Keratinocyte (primary cell): Measurements from ENCODE around the gene GALNT2. TPM values are rescaled to one million over a fixed set of nuclear protein-coding genes. Genes with fewer than 3 reads are reported as not detected.

Experiments used
- DNase-seq: peaks from one replicate; pipeline ENCODE4 v3.0.0-alpha.2; 2011; ENCODE audit warnings: low read depth, missing footprints, low spot score
- FAIRE-seq: peaks from 2 replicates; lab custom pipeline; 2011; peaks lifted over from hg19 to GRCh38; lab: Jason Lieb, UNC
- H2AFZ ChIP-seq: 2 replicates; pipeline ENCODE4 v1.6.0; 2012; ENCODE audit warnings: low read length, control low read depth, inconsistent platforms; ENCODE audit not compliant: control insufficient read depth
- H3K27ac ChIP-seq: 2 replicates; pipeline ENCODE4 v1.5.1; 2011; ENCODE audit warnings: low read length; ENCODE audit not compliant: control insufficient read depth, insufficient read depth
- H3K27me3 ChIP-seq: 3 replicates; pipeline ENCODE4 v1.6.0; 2011; ENCODE audit warnings: low read length; ENCODE audit not compliant: control insufficient read depth, insufficient read depth; ENCODE audit errors: extremely low read depth
- H3K36me3 ChIP-seq, 2 experiments: 2 replicates in 1 of 2; 3 replicates in 1 of 2; pipeline ENCODE4 v1.5.1; 2011; ENCODE audit warnings: low read length in 2 of 2, mild to moderate bottlenecking in 1 of 2; ENCODE audit not compliant: control insufficient read depth in 2 of 2, insufficient read depth in 2 of 2; ENCODE audit errors: extremely low read depth in 1 of 2
- H3K4me1 ChIP-seq: 3 replicates; pipeline ENCODE4 v1.5.1; 2011; ENCODE audit warnings: low read length; ENCODE audit not compliant: control insufficient read depth, insufficient read depth; ENCODE audit errors: extremely low read depth
- H3K4me2 ChIP-seq: 3 replicates; pipeline ENCODE4 v1.6.0; 2011; ENCODE audit warnings: low read depth, low read length; ENCODE audit not compliant: control insufficient read depth, insufficient read depth; ENCODE audit errors: extremely low read depth
- H3K4me3 ChIP-seq, 3 experiments: fragments of 200-600 bp in 1 of 3; sonication (generic) in 1 of 3; 2 replicates in 2 of 3; 3 replicates in 1 of 3; pipeline ENCODE4 v1.5.1; 2011 to 2016; ENCODE audit warnings: low read length in 3 of 3, mild to moderate bottlenecking in 3 of 3, control low read depth in 2 of 3, inconsistent platforms in 1 of 3, low read depth in 1 of 3, mixed read lengths in 1 of 3, mixed run types in 1 of 3, moderate library complexity in 1 of 3; ENCODE audit not compliant: control insufficient read depth in 2 of 3, insufficient read depth in 2 of 3; ENCODE audit errors: extremely low read depth in 1 of 3
- H3K79me2 ChIP-seq: 2 replicates; pipeline ENCODE4 v1.6.0; 2012; ENCODE audit warnings: low read length; ENCODE audit not compliant: control insufficient read depth, insufficient read depth
- H3K9ac ChIP-seq: 3 replicates; pipeline ENCODE4 v1.6.0; 2011; ENCODE audit warnings: low read length; ENCODE audit not compliant: control insufficient read depth, insufficient read depth; ENCODE audit errors: extremely low read depth
- H3K9me1 ChIP-seq: 3 replicates; pipeline ENCODE4 v1.6.0; 2011; ENCODE audit warnings: low read length; ENCODE audit not compliant: control insufficient read depth, insufficient read depth; ENCODE audit errors: extremely low read depth
- H3K9me3 ChIP-seq: 2 replicates; pipeline ENCODE4 v1.5.1; 2012; ENCODE audit warnings: low read depth, low read length; ENCODE audit not compliant: control insufficient read depth
- H4K20me1 ChIP-seq: 3 replicates; pipeline ENCODE4 v1.6.0; 2011; ENCODE audit warnings: low read length; ENCODE audit not compliant: control insufficient read depth, insufficient read depth; ENCODE audit errors: extremely low read depth
- EZH2 ChIP-seq: IDR thresholded peaks from one replicate; pipeline ENCODE4 v1.6.1; 2012; ENCODE audit warnings: inconsistent platforms, mild to moderate bottlenecking, low read length, moderate library complexity
- dilution Hi-C: fragments of 300-500 bp; cut with MboI; formaldehyde crosslinking; loops from one replicate; pipeline ENCODE4 v1.7.0; 2020; ENCODE audit warnings: low sequenced_read_pairs; ENCODE audit not compliant: extremely low pct_ligation_motif_present
- polyA plus RNA-seq, 5 experiments: library from polyadenylated mRNA; depleted of rRNA in 3 of 5; stranded (reverse) in 3 of 5; stranded (forward) in 1 of 5; unstranded in 1 of 5; fragments of >200 nt; gene quantifications; 1 replicate in 1 of 5; 2 replicates in 3 of 5; 3 replicates in 1 of 5; pipeline versions ENCODE4 v1.2.1 to v1.2.3, GENCODE V29; 2011 to 2012; ENCODE audit warnings: missing spikeins in 2 of 5, low read depth in 1 of 5, low replicate concordance in 1 of 5
- TF ChIP-seq, protein P1 (sequence below), 3 experiments: IDR thresholded peaks in 1 of 3; conservative IDR thresholded peaks in 1 of 3; optimal IDR thresholded peaks in 1 of 3; 2 replicates in 2 of 3; 3 replicates in 1 of 3; pipeline versions ENCODE3 to v1.5.1; 2011; ENCODE audit warnings: low read length in 3 of 3, mild to moderate bottlenecking in 3 of 3, moderate library complexity in 2 of 3, control low read depth in 1 of 3, inconsistent platforms in 1 of 3; ENCODE audit not compliant: insufficient read depth in 2 of 3; ENCODE audit errors: extremely low read depth in 1 of 3

GALNT2 gene
- polyA plus RNA-seq, 1 donor (not counting 4 experiments of a cell fraction or from before 2014, with no cell fraction given), result 61.7 TPM

DNA sequence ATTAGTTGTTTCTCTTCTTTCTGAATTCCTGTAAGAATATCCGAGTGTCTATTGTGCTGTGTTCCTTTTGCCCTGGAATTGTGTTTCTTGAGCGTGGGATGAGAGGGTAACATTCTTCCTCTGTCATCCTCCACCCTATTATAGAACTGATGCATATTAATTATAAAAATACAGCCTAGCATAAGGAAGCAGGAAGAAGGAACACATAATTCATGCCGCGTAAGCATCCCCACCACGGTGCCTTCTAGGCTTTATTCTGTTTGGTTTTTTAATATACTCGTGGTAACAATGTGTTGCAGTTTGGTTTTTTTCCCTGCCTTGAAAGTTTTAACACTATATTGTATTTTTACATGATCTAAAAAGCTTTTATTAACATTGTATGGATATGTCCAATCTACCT is 65.7 kb downstream of the GALNT2 start:
- TF ChIP-seq, protein P1, sequence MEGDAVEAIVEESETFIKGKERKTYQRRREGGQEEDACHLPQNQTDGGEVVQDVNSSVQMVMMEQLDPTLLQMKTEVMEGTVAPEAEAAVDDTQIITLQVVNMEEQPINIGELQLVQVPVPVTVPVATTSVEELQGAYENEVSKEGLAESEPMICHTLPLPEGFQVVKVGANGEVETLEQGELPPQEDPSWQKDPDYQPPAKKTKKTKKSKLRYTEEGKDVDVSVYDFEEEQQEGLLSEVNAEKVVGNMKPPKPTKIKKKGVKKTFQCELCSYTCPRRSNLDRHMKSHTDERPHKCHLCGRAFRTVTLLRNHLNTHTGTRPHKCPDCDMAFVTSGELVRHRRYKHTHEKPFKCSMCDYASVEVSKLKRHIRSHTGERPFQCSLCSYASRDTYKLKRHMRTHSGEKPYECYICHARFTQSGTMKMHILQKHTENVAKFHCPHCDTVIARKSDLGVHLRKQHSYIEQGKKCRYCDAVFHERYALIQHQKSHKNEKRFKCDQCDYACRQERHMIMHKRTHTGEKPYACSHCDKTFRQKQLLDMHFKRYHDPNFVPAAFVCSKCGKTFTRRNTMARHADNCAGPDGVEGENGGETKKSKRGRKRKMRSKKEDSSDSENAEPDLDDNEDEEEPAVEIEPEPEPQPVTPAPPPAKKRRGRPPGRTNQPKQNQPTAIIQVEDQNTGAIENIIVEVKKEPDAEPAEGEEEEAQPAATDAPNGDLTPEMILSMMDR (optimal IDR thresholded peaks at IDR 0.05 in 1 of 3, IDR thresholded peaks at IDR 0.05 in 1 of 3, conservative IDR thresholded peaks at IDR 0.05 in 1 of 3; ENCODE audit: extremely low read depth in 1 of 3, insufficient read depth in 2 of 3, low read length in 3 of 3), result no peak
- no peak for TF ChIP-seq EZH2
- Histone ChIP-seq H2AFZ (no peak overlapping the region), H3K4me3 (no peak overlapping the region), H3K79me2 (peaks cover 85% of the 10 kb centered on the region), H3K27ac (no peak overlapping the region), H3K9me1 (no peaks in the 10 kb centered on the region), H3K36me3 (peaks cover 0 to 1% of the 10 kb centered on the region in 2 experiments), H3K4me1 (peaks cover 5% of the 10 kb centered on the region), H3K27me3 (no peaks in the 10 kb centered on the region), H3K9ac (no peak overlapping the region), H3K4me2 (no peak overlapping the region), H3K9me3 (no peaks in the 10 kb centered on the region), H4K20me1 (peaks cover 2% of the 10 kb centered on the region)
- DNase-seq (no peak), FAIRE-seq (no peak)
- dilution Hi-C loops, result no loop called here

DNA sequence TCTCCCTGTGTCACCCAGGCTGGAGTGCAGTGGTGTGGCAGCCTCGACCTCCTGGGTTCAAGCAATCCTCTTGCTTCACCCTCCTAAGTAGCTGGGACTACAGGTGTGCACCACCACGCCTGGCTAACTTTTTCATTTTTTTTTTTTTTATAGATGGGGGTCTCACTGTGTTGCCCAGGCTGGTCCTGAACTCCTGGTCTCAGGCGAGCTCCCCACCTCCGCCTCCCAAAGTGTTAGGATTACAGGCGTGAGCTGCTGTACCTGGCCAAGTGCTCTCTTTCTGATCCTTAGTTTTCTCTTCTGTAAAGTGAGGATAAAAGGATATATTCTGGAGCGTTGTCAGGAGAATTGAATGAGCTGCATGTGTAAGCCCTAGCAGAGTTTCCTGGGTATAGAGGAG is 68.7 kb downstream of the GALNT2 start:
- no peak for FAIRE-seq
- dilution Hi-C loops, result no loop called here
- Histone ChIP-seq H3K27me3 (no peaks in the 10 kb centered on the region), H3K79me2 (peaks cover 83% of the 10 kb centered on the region), H3K27ac (no peak overlapping the region), H3K9me3 (no peaks in the 10 kb centered on the region), H3K36me3 (peaks cover 4% of the 10 kb centered on the region in 2 experiments), H3K4me1 (peaks cover 5% of the 10 kb centered on the region), H2AFZ (no peak overlapping the region), H3K9ac (no peak overlapping the region), H3K4me3 (no peak overlapping the region), H3K4me2 (no peak overlapping the region), H4K20me1 (peaks cover 3% of the 10 kb centered on the region), H3K9me1 (peaks cover 2% of the 10 kb centered on the region)
- no peak for TF ChIP-seq EZH2
- TF ChIP-seq, protein P1 (optimal IDR thresholded peaks at IDR 0.05 in 1 of 3, IDR thresholded peaks at IDR 0.05 in 1 of 3, conservative IDR thresholded peaks at IDR 0.05 in 1 of 3; ENCODE audit: extremely low read depth in 1 of 3, insufficient read depth in 2 of 3, low read length in 3 of 3), result no peak
- no peak for DNase-seq
